Endothelial cell of umbilical vein (primary cell): ENCODE data around the gene TBCD. TPM values are rescaled to one million over a fixed set of nuclear protein-coding genes. Genes with fewer than 3 reads are reported as not detected.

Experiments used
- BruUV-seq: library from RNA; stranded (reverse); fragments of 400-500 nt; replicated peaks from 2 replicates; lab custom pipeline; 2021; lab: Mats Ljungman, UMichigan
- CTCF ChIA-PET: fragments of 300-600, 350-600 bp; sonication (Branson Sonifier 250); formaldehyde crosslinking; loops from one replicate; lab custom pipeline; 2021; ENCODE audit warnings: antibody characterized with exemption, inconsistent platforms; lab: Charles Lee
- POLR2A ChIA-PET: fragments of 300-600, 350-600 bp; sonication (Branson Sonifier 250); formaldehyde crosslinking; loops from one replicate; lab custom pipeline; 2021; ENCODE audit warnings: antibody characterized with exemption, inconsistent platforms; lab: Charles Lee
- DNase-seq: peaks from one replicate; pipeline ENCODE4 v3.0.0-alpha.2; 2011; ENCODE audit warnings: low read depth, low spot score
- FAIRE-seq: peaks from 2 replicates; lab custom pipeline; 2011; peaks lifted over from hg19 to GRCh38; lab: Jason Lieb, UNC
- H2AFZ ChIP-seq: 2 replicates; pipeline ENCODE4 v1.6.0; 2012; ENCODE audit warnings: low read depth, low read length, control low read depth, inconsistent platforms
- H3K27ac ChIP-seq: 2 replicates; pipeline ENCODE4 v1.5.1; 2011; ENCODE audit warnings: low read depth, mild to moderate bottlenecking, control low read depth, low read length, moderate library complexity; ENCODE audit not compliant: insufficient read depth
- H3K27me3 ChIP-seq, 2 experiments: 2 replicates each; pipeline versions ENCODE4 v1.6.0 to v1.6.1; 2011; ENCODE audit warnings: low read length in 2 of 2, mixed read lengths in 1 of 2; ENCODE audit not compliant: control insufficient read depth in 2 of 2, insufficient read depth in 2 of 2
- H3K36me3 ChIP-seq, 2 experiments: 2 replicates in 1 of 2; 3 replicates in 1 of 2; pipeline ENCODE4 v1.5.1; 2011; ENCODE audit warnings: low read length in 2 of 2, mild to moderate bottlenecking in 1 of 2, moderate library complexity in 1 of 2; ENCODE audit not compliant: control insufficient read depth in 2 of 2, insufficient read depth in 2 of 2; ENCODE audit errors: extremely low read depth in 1 of 2
- H3K4me1 ChIP-seq: 3 replicates; pipeline ENCODE4 v1.5.1; 2011; ENCODE audit warnings: mild to moderate bottlenecking, low read length; ENCODE audit not compliant: control insufficient read depth, insufficient read depth; ENCODE audit errors: extremely low read depth
- H3K4me2 ChIP-seq: 2 replicates; pipeline ENCODE4 v1.6.1; 2011; ENCODE audit warnings: low read length, control low read depth, mixed read lengths; ENCODE audit not compliant: insufficient read depth
- H3K4me3 ChIP-seq, 3 experiments: fragments of 200-600 bp in 1 of 3; sonication (generic), shearing (Covaris generic) in 1 of 3; replicated peaks in 1 of 3; 2 replicates each; pipeline ENCODE4 v1.5.1; 2011 to 2016; ENCODE audit warnings: control low read depth in 3 of 3, low read length in 3 of 3, mild to moderate bottlenecking in 2 of 3, inconsistent platforms in 1 of 3, low read depth in 1 of 3, moderate library complexity in 1 of 3; ENCODE audit not compliant: insufficient read depth in 1 of 3
- H3K79me2 ChIP-seq: 2 replicates; pipeline ENCODE4 v1.6.0; 2012; ENCODE audit warnings: low read length, inconsistent platforms; ENCODE audit not compliant: control insufficient read depth, insufficient read depth
- H3K9ac ChIP-seq: replicated peaks from 2 replicates; pipeline ENCODE3; 2011; ENCODE audit warnings: low read length, control low read depth; ENCODE audit not compliant: insufficient read depth; ENCODE audit errors: extremely low read depth
- H3K9me1 ChIP-seq: replicated peaks from 3 replicates; pipeline ENCODE4 v1.6.0; 2011; ENCODE audit warnings: mild to moderate bottlenecking, low read length; ENCODE audit not compliant: control insufficient read depth, insufficient read depth; ENCODE audit errors: extremely low read depth
- H3K9me3 ChIP-seq: replicated peaks from 2 replicates; pipeline ENCODE4 v1.5.1; 2012; ENCODE audit warnings: low read length, inconsistent platforms; ENCODE audit not compliant: control insufficient read depth, insufficient read depth
- H4K20me1 ChIP-seq: replicated peaks from 2 replicates; pipeline ENCODE3; 2011; ENCODE audit warnings: mild to moderate bottlenecking, low read length; ENCODE audit not compliant: control insufficient read depth, insufficient read depth; ENCODE audit errors: extremely low read depth
- CTCF ChIP-seq, 2 donors: IDR thresholded peaks; 1 replicate in 1 of 2; 2 replicates in 1 of 2; pipeline ENCODE4 v1.5.1; 2011; ENCODE audit warnings: low read length in 2 of 2, mild to moderate bottlenecking in 2 of 2, moderate library complexity in 2 of 2, control low read depth in 1 of 2, inconsistent platforms in 1 of 2, low read depth in 1 of 2; ENCODE audit not compliant: insufficient read depth in 1 of 2; ENCODE audit errors: extremely low read depth in 1 of 2
- EZH2 ChIP-seq: IDR thresholded peaks from 2 replicates; pipeline ENCODE4 v1.6.1; 2012; ENCODE audit warnings: borderline replicate concordance, low read depth, mild to moderate bottlenecking, moderate library complexity, low read length, inconsistent platforms; ENCODE audit not compliant: severe bottlenecking
- FOS ChIP-seq: IDR thresholded peaks from 2 replicates; pipeline ENCODE4 v1.6.1; 2011; ENCODE audit warnings: mild to moderate bottlenecking, low read length, moderate library complexity, borderline replicate concordance; ENCODE audit not compliant: insufficient read depth
- GATA2 ChIP-seq: IDR thresholded peaks from 2 replicates; pipeline ENCODE4 v1.7.0; 2011; ENCODE audit warnings: low read depth, mild to moderate bottlenecking, moderate library complexity, mixed read lengths, low read length; ENCODE audit not compliant: insufficient read length, insufficient read depth
- JUN ChIP-seq: IDR thresholded peaks from 2 replicates; pipeline ENCODE4 v1.6.1; 2011; ENCODE audit warnings: borderline replicate concordance, low read depth; ENCODE audit not compliant: insufficient read length, insufficient read depth
- MAX ChIP-seq: IDR thresholded peaks from 2 replicates; pipeline ENCODE4 v1.6.1; 2011; ENCODE audit not compliant: insufficient read depth, insufficient read length
- MYC ChIP-seq: IDR thresholded peaks from one replicate; pipeline ENCODE4 v1.6.1; 2011; ENCODE audit warnings: mild to moderate bottlenecking, low read depth, low read length
- POLR2A ChIP-seq: IDR thresholded peaks from 2 replicates; pipeline ENCODE4 v1.6.1; 2012; ENCODE audit warnings: low read depth, mild to moderate bottlenecking, control low read depth, low read length
- POLR2AphosphoS5 ChIP-seq: IDR thresholded peaks from 2 replicates; pipeline ENCODE4 v1.6.1; 2012; ENCODE audit warnings: low read depth, mild to moderate bottlenecking, control low read depth, low read length, moderate library complexity; ENCODE audit not compliant: insufficient read depth
- dilution Hi-C: fragments of 300-500 bp; cut with MboI; formaldehyde crosslinking; loops from one replicate; pipeline ENCODE4 v1.15.0; 2019; ENCODE audit warnings: low sequenced_read_pairs; ENCODE audit not compliant: extremely low pct_ligation_motif_present
- intact Hi-C: fragments of 100-400 bp; cut with micrococcal nuclease; formaldehyde crosslinking; loops from one replicate; pipeline ENCODE4 v1.10.0; 2022
- polyA plus RNA-seq, 4 experiments: library from polyadenylated mRNA; depleted of rRNA in 3 of 4; stranded (reverse) in 3 of 4; unstranded in 1 of 4; fragments of >200 nt; gene quantifications; 2 replicates each; pipeline versions ENCODE4 v1.2.1 to v1.2.3, GENCODE V29; 2011 to 2012; ENCODE audit warnings: missing spikeins in 1 of 4
- total RNA-seq: library from RNA; stranded (reverse); gene quantifications from 2 replicates; pipeline ENCODE4 v1.2.3, GENCODE V29; 2021

TBCD gene
- total and polyA plus RNA-seq, 2 donors (not counting 3 experiments of a cell fraction or from before 2014, with no cell fraction given), result 121 to 145 TPM

GRCh38 chr17:82972836-82973372 is 221.0 kb downstream of the TBCD start:
- FAIRE-seq, result no peak
- POLR2A ChIA-PET, result no interaction called here

More at GRCh38 chr17:82972836-82973372, 221.0 kb downstream of the TBCD start:
- Histone ChIP-seq H3K27me3 (no peaks in the 10 kb centered on the region), H3K4me3 (no peak overlapping the region), H3K9me1 (no peaks in the 10 kb centered on the region), H2AFZ (no peak overlapping the region), H4K20me1 (no peaks in the 10 kb centered on the region), H3K4me2 (no peak overlapping the region), H3K4me1 (no peaks in the 10 kb centered on the region), H3K27ac (no peak overlapping the region), H3K36me3 (no peaks in the 10 kb centered on the region), H3K79me2 (no peaks in the 10 kb centered on the region), H3K9me3 (no peaks in the 10 kb centered on the region), H3K9ac (no peak overlapping the region)
- intact Hi-C loops (no loop called here), dilution Hi-C loops (no loop called here)
- BruUV-seq, result no TSS peak
- CTCF ChIA-PET, result interaction anchor here (2.2 kb wide), 1 partner anchor 10 kb away, joined by 7 read pairs; no protein-coding TSS in a partner anchor
- no peak for DNase-seq
- TF ChIP-seq MAX, result no peak
- no peak for TF ChIP-seq JUN
- no peak for TF ChIP-seq CTCF (IDR thresholded peaks at IDR 0.05; ENCODE audit: extremely low read depth in 1 of 2, insufficient read depth in 1 of 2, low read depth in 1 of 2, low read length in 2 of 2)
- TF ChIP-seq POLR2A, result no peak
- no peak for TF ChIP-seq GATA2
- TF ChIP-seq FOS, result no peak
- no peak for TF ChIP-seq EZH2
- no peak for TF ChIP-seq MYC
- TF ChIP-seq POLR2AphosphoS5, result no peak
